Measurements from ENCODE around the gene RASGRP4.
"Not testable (repeated sequence)": the region's sequence is repeated elsewhere in the genome, so short reads cannot be mapped to it uniquely, and the experiment has no call there.

RASGRP4 gene

DNA sequence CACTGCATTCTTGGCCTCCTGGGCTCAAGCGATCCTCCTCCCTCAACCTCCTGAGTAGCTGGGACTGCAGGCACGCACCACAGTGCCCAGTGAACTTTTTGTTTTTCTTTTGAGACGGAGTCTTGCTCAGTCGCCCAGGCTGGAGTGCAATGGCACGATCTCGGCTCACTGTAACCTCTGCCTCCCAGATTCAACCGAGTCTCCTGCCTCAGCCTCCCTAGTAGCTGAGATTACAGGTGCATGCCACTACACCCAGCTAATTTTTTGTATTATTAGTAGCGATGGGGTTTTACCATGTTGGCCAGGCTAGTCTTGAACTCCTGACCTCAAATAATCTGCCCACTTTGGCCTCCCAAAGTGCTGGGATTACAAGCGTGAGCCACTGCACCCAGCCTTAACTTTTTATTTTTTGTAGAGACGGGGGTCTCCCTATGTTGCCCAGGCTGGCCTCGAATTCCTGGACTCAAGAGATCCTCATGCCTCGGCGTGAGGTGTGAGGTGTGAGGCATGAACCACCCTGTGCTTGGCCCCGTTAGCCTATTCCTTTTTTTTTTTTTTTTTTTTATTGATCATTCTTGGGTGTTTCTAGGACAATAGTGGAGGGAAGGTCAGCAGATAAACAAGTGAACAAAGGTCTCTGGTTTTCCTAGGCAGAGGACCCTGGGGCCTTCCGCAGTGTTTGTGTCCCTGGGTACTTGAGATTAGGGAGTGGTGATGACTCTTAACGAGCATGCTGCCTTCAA, 62.9 kb downstream of the RASGRP4 start:
- DNase-seq = not testable (repeated sequence)

DNA sequence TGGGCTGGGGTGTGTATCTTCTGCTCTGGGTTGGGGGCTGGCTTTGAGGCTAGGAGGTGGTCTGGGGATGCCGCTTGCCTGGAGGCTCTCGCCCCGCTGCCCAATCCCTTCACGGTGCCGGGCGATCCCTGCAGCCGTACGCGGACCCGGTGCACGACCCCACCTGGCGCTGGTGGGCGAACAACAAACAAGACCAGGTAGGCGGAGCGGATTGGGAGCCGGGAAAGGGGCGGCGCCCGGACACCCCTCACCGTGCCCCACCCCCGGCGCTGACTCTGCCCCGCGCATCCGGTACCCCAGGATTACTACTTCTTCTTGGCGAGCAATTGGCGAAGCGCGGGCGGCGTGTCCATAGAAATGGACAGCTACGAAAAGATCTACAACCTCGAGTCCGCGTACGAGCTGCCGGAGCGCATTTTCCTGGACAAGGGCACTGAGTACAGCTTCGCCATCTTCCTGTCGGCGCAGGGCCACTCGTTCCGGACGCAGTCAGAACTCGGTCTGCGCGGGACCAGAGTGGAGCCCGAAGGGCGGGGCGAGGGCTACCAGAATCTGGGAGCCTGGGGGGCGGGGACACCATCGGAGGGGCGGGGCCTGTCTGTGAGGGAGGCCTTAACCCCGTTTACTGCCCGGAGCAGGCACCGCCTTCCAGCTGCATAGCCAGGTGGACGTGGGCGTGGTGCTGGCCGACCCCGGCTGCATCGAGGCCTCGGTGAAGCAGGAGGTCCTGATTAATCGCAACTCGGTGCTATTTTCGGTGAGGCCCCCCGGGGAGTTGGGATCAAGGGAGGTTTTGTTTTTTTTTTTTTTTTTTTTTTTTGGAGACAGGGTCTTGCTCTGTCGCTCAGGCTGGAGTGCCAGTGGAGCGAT, 63.7 kb downstream of the RASGRP4 start:
- peak; percentile 44 to 74 for DNase-seq

DNA sequence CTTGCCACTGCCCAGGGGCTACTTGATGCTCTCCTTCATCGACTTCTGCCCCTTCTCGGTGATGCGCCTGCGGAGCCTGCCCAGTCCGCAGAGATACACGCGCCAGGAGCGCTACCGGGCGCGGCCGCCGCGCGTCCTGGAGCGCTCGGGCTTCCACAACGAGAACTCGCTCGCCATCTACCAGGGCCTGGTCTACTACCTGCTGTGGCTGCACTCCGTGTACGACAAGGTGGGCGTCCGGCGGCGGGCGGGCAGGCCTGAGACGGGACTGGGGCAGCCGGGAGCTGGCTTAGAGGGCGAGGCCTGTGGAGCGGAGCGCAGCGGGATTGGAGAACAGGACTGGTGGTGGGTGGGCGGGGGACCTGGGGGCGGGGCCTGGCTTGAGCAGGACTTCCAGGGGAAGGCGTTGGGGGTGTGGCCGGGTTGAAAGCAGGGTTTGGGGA, 64.4 kb downstream of the RASGRP4 start:
- peak; percentile 78 to 85 for DNase-seq

DNA sequence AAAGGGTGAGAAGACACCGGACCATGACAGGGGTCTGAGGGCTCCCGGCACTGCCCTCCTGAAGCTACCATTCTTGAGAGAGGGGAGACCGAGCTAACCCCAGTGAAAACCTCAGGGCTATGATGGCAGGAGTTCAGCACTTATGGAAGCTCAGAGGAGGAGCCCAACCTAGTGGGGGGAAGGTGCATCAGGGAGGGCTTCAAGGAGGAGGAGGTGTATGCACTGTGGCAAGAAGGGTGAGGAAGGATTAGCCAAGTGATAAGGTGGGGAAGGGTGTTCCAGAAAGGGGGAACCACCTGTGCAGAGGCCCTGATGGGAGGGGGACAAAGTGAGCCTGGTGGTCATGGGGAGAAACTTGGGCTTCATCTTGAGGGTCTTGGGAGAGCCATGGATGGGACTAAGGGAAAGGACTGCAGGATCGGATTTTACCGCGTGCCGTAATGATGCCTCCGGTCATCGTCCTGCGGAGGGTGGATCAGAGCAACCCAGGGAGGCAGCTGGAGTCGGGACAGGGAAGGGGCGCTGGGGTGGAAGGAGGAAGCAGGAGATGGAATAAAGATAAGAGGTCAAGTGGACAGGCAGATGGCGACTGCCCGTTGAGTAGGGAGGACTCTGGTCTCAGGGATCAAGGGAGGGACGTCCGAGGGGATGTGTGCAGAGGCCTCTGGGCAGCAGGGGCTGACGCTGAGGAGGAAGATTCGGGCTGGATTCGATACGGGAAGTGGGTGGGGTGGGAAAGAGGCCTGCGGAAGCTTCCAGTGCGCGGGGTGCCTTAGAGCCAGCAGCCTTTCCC, 65.0 kb downstream of the RASGRP4 start:
- no peak for DNase-seq

DNA sequence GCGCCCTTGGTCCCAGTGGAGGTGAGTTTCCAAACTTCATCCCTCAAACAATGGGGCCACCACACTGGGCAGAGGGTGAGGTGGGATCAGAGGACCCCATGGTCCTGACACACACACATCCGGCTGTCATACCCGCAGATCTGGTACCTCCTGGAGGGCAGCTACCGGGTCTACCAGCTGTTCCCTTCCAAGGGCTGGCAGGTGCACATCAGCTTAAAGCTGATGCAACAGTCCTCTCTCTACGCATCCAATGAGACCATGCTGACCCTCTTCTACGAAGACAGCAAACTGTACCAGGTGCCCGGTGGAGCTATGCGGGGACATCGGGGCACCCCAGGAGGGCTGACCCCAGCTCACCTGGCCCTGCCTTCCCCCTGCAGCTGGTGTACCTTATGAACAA, 65.7 kb downstream of the RASGRP4 start:
- DNase-seq = peak in 1 of 2 experiments; percentile 74

DNA sequence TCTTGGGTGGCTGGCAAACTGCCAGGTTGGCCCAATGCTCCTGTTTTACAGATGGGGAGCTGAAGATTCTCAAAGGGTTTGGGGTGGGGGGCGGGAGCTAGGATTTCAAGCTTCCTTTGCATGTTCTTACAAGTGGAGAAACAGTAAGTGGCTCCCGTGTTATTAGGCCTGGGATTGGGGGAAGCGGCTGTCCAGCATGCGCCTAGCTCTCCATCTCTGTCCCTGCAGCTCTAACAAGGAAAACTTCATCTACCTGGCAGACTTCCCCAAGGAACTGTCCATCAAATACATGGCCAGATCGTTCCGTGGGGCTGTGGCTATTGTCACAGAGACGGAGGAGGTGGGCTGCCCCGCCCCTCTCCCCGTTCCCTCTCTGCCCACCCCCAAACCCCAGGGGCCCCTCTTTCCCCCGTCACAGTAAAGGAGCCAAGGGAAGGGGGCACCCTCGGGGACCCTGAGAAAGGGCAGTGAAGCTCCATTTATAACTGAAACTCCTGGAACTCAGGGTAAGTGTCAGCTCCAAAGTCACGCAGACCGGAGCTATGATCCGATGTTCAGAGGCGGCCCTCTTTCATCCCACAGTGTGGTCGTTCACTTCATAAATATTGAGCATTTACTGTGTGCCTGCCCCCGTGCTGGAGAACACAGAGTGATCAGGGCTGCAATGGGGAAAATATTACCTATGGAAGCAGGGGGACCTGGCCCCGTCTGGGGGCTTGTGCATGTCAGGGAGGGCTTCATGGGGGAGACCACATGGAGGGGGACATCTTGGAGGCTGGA, 66.6 kb downstream of the RASGRP4 start:
- DNase-seq = no peak
